Type B pancreatic cell (in vitro differentiated cells): ENCODE measurements around the gene PHACTR1. TPM values are rescaled to one million over a fixed set of nuclear protein-coding genes. Genes with fewer than 3 reads are reported as not detected.

Experiments
- DNase-seq: peaks from one replicate; pipeline ENCODE4 v3.0.0; 2021; ENCODE audit warnings: mixed read lengths; ENCODE audit not compliant: unreplicated experiment; ENCODE audit errors: extremely low spot score
- H3K27ac Mint-ChIP-seq: 2 replicates; pipeline ENCODE4 v1.8.0; 2021; ENCODE audit warnings: mild to moderate bottlenecking, mixed read lengths
- H3K27me3 Mint-ChIP-seq: 2 replicates; pipeline ENCODE4 v1.8.0; 2021; ENCODE audit warnings: mixed read lengths
- H3K36me3 Mint-ChIP-seq: 2 replicates; pipeline ENCODE4 v1.8.0; 2021; ENCODE audit warnings: mixed read lengths
- H3K4me1 Mint-ChIP-seq: one replicate; pipeline ENCODE4 v1.8.0; 2021; ENCODE audit warnings: mixed read lengths; ENCODE audit not compliant: unreplicated experiment
- H3K4me3 Mint-ChIP-seq: 2 replicates; pipeline ENCODE4 v1.8.0; 2021; ENCODE audit warnings: mild to moderate bottlenecking, mixed read lengths
- H3K9me3 Mint-ChIP-seq: 2 replicates; pipeline ENCODE4 v1.8.0; 2021; ENCODE audit warnings: mixed read lengths
- CTCF ChIP-seq: fragments of 200-600 bp; sonication (generic); conservative IDR thresholded peaks from 2 replicates; pipeline ENCODE4 v1.5.0; 2021; ENCODE audit warnings: antibody characterized with exemption, mild to moderate bottlenecking
- total RNA-seq: library from RNA; stranded (reverse); gene quantifications from 2 replicates; pipeline ENCODE4 v1.2.1, GENCODE V29; 2021; ENCODE audit warnings: low replicate concordance

PHACTR1 gene
- total RNA-seq, 1 donor from 2014 or later = 12.3 TPM

- no peak for DNase-seq
These were observed 573.8 kb downstream of the PHACTR1 start for GRCh38 chr6:13290335-13290734.

GRCh38 chr6:13292774-13293173 is 576.2 kb downstream of the PHACTR1 start:
- peaks cover 47% of the 10 kb centered on the region for H3K36me3 Mint-ChIP-seq
- H3K4me1 Mint-ChIP-seq = peaks cover 15% of the 10 kb centered on the region
- H3K27ac Mint-ChIP-seq = peak overlapping the region; percentile 32
- TF ChIP-seq CTCF = no peak
- DNase-seq = no peak
- no peaks in the 10 kb centered on the region for H3K27me3 Mint-ChIP-seq
- peaks cover 8% of the 10 kb centered on the region for H3K9me3 Mint-ChIP-seq
- H3K4me3 Mint-ChIP-seq = no peak overlapping the region

More at GRCh38 chr6:13290335-13290734, 573.8 kb downstream of the PHACTR1 start:
- peaks cover 11% of the 10 kb centered on the region for H3K4me1 Mint-ChIP-seq
- H3K27ac Mint-ChIP-seq = peak overlapping the region; percentile 80
- peaks cover 59% of the 10 kb centered on the region for H3K36me3 Mint-ChIP-seq
- peaks cover 8% of the 10 kb centered on the region for H3K9me3 Mint-ChIP-seq
- no peak for TF ChIP-seq CTCF
- no peaks in the 10 kb centered on the region for H3K27me3 Mint-ChIP-seq
- peak overlapping the region; percentile 73 for H3K4me3 Mint-ChIP-seq

- peaks cover 47% of the 10 kb centered on the region for H3K36me3 Mint-ChIP-seq
- H3K4me3 Mint-ChIP-seq = no peak overlapping the region
- no peak for DNase-seq
- H3K27me3 Mint-ChIP-seq = no peaks in the 10 kb centered on the region
- no peak for TF ChIP-seq CTCF
- peaks cover 13% of the 10 kb centered on the region for H3K4me1 Mint-ChIP-seq
- H3K9me3 Mint-ChIP-seq = peaks cover 8% of the 10 kb centered on the region
- no peak overlapping the region for H3K27ac Mint-ChIP-seq
These were observed 578.0 kb downstream of the PHACTR1 start for GRCh38 chr6:13294499-13295069.

GRCh38 chr6:13295576-13295975 is 579.0 kb downstream of the PHACTR1 start:
- Mint-ChIP-seq H3K4me1 (peaks cover 4% of the 10 kb centered on the region), H3K9me3 (peaks cover under 1% of the 10 kb centered on the region), H3K36me3 (peaks cover 41% of the 10 kb centered on the region), H3K27ac (no peak overlapping the region), H3K27me3 (no peaks in the 10 kb centered on the region), H3K4me3 (no peak overlapping the region)
- no peak for DNase-seq
- no peak for TF ChIP-seq CTCF

- TF ChIP-seq CTCF = no peak
- DNase-seq = no peak
- H3K36me3 Mint-ChIP-seq = peaks cover 43% of the 10 kb centered on the region
- no peak overlapping the region for H3K4me3 Mint-ChIP-seq
- H3K4me1 Mint-ChIP-seq = peaks cover 4% of the 10 kb centered on the region
- no peak overlapping the region for H3K27ac Mint-ChIP-seq
- H3K9me3 Mint-ChIP-seq = no peaks in the 10 kb centered on the region
- no peaks in the 10 kb centered on the region for H3K27me3 Mint-ChIP-seq
These were observed 580.0 kb downstream of the PHACTR1 start for GRCh38 chr6:13296536-13296997.
